Lower leg skin (tissue), 4 donors: ENCODE results near the gene WWC1. TPM values are rescaled to one million over a fixed set of nuclear protein-coding genes. Genes with fewer than 3 reads are reported as not detected.

Experiments used
- DNase-seq, 2 donors: peaks; one replicate each; pipeline ENCODE4 v3.0.0-alpha.2; 2019; ENCODE audit warnings: low spot score in 2 of 2
- H3K4me3 ChIP-seq: fragments of 200-600 bp; sonication (generic); 2 replicates; pipeline ENCODE4 v1.5.1; 2017; ENCODE audit warnings: mild to moderate bottlenecking, low read depth; ENCODE audit not compliant: poor library complexity, severe bottlenecking
- POLR2A ChIP-seq, 2 donors: fragments of 450-650 bp; IDR thresholded peaks; one replicate each; pipeline ENCODE4 v1.6.1; 2016 to 2017; ENCODE audit warnings: antibody characterized with exemption in 2 of 2, mild to moderate bottlenecking in 1 of 2, moderate library complexity in 1 of 2
- WGBS, 2 donors: methylation state at CpG; one replicate each; pipeline ENCODE4 v1.1.5; 2018; 5-methylcytosine and 5-hydroxymethylcytosine counted together
- intact Hi-C: fragments of 100-400 bp; cut with DNase I; formaldehyde crosslinking; loops from one replicate; pipeline ENCODE4 v1.15.0; 2023; ENCODE audit warnings: low total_unique reads
- total RNA-seq, 4 donors: library from RNA; depleted of rRNA; stranded (reverse); fragments of >200 nt; gene quantifications; one replicate each; pipeline ENCODE4 v1.1.0, GENCODE V29; 2016
- TF ChIP-seq, protein P1 (sequence below), 3 donors: fragments of 450-650 bp; IDR thresholded peaks; one replicate each; pipeline ENCODE4 v1.5.1; 2016; ENCODE audit warnings: antibody characterized with exemption in 3 of 3, mild to moderate bottlenecking in 3 of 3, moderate library complexity in 2 of 3

The WWC1 gene
- total RNA-seq, 4 donors from 2014 or later: 23.5 to 57.0 (median 30.0) TPM

DNA sequence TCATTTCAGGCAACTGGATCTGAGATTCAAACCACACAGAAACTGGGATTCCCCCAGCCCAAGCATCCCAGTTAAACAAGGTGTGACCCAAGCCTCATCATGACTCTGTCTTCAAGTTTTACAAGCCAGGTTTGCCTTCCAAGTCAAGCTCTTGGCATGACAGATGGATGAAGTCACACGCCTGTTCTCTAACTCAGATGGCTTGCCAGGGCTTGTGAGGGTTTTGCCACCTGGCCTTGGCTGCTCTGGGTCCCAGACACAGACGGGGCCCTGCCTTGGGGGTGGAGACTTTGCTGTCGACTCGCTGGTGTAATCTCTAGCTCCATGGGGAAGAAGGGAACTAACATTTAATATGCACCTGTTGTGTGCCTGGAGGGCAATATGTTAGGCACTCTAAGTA, 99.0 kb downstream of the WWC1 start:
- intact Hi-C loops: no loop called here
- H3K4me3 ChIP-seq: no peak overlapping the region
- DNase-seq: peak in 1 of 2 donors; percentile 50
- no peak for TF ChIP-seq POLR2A (IDR thresholded peaks at IDR 0.05)
- TF ChIP-seq, protein P1, sequence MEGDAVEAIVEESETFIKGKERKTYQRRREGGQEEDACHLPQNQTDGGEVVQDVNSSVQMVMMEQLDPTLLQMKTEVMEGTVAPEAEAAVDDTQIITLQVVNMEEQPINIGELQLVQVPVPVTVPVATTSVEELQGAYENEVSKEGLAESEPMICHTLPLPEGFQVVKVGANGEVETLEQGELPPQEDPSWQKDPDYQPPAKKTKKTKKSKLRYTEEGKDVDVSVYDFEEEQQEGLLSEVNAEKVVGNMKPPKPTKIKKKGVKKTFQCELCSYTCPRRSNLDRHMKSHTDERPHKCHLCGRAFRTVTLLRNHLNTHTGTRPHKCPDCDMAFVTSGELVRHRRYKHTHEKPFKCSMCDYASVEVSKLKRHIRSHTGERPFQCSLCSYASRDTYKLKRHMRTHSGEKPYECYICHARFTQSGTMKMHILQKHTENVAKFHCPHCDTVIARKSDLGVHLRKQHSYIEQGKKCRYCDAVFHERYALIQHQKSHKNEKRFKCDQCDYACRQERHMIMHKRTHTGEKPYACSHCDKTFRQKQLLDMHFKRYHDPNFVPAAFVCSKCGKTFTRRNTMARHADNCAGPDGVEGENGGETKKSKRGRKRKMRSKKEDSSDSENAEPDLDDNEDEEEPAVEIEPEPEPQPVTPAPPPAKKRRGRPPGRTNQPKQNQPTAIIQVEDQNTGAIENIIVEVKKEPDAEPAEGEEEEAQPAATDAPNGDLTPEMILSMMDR (IDR thresholded peaks at IDR 0.05): no peak
- WGBS, 2 donors: 52 to 59% methylated on average over 4 of the region's 4 CpGs

DNA sequence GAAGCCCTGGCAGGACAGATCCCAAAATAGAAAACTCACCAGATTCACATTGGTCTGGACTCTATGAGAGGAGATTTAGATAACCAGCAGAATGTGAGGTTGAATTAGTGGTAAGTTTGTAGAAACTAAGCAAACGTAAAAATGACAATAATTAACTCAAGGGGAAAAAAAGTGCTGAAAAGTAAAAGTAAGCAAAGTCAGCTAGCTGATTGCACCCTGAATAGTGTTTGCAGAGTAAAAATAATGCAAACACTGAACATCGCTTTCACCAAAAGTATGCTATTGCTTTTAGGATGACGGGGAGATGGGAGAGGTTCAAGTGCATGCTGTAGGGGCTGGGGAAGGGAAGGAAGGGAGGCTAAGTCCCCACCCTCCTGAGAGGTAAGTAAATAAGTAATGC, 102.3 kb downstream of the WWC1 start:
- WGBS, 2 donors: 83 to 95% methylated on average over 3 of the region's 3 CpGs
- intact Hi-C loops: no loop called here
- no peak for TF ChIP-seq POLR2A (IDR thresholded peaks at IDR 0.05)
- TF ChIP-seq, protein P1 (IDR thresholded peaks at IDR 0.05): no peak
- no peak overlapping the region for H3K4me3 ChIP-seq
- DNase-seq: no peak

DNA sequence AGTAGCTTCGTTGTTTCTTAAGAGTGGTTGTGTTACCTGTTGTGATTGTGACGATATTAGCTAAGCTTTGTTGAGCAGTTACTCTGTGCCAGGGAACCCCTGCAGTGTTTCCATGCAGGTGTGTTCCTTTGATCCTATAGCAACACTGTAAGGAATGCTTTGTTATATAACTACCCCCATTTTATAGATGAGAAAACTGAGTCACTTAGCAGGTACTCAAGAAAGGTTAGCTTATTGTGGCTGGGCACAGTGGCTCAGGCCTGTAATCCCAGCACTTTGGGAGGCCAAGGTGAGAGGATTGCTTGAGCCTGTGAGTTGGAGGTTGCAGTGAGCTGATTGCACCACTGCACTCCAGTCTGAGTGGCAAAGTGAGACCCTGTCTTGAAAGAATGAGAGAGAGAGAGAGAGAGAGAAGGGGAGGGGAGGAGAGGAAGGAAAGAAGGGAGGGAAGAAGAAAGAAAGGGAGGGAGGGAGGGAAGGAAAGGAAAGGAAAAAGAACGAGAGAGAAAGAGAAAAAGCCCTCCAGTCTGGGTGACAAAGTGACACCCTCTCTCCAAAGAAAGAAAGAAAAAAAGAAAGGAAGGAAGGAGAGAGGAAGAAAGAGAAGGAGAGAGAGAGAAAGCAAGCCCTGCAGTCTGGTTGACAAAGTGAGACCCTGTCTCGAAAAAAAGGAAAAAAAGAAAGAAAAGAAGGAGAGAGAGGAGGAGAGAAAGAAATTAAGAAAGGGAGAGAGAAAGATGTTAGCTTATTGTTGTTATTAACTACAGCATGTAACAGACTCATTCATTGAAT, 109.2 kb downstream of the WWC1 start:
- no peak for DNase-seq
- intact Hi-C loops: no loop called here
- H3K4me3 ChIP-seq: no peak overlapping the region
- TF ChIP-seq POLR2A (IDR thresholded peaks at IDR 0.05): no peak
- TF ChIP-seq, protein P1 (IDR thresholded peaks at IDR 0.05): no peak
- WGBS, 2 donors: 83 to 86% methylated on average over 4 of the region's 4 CpGs

DNA sequence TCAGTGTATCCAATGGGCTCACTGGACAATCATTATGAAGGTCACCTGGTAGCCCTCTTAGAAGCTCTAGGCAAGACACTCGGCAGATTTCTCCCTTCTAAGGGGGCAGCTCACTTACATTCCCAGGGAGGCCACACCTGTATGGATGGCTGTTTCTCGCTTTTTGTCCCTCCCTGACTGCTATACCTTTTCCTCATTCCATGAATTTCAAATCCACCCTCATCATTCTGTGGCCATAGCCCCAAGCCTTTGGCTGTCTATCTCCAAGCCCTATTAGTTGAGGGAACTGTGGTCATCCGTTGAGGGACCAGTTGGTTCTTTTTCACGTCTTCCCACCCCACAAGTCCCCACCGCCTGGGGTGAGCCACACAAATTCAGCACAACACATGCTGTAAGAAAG, 109.8 kb downstream of the WWC1 start:
- WGBS, 2 donors: 64 to 77% methylated on average over 5 of the region's 5 CpGs
- intact Hi-C loops: no loop called here
- TF ChIP-seq POLR2A (IDR thresholded peaks at IDR 0.05): no peak
- TF ChIP-seq, protein P1 (IDR thresholded peaks at IDR 0.05): no peak
- no peak for DNase-seq
- H3K4me3 ChIP-seq: no peak overlapping the region

DNA sequence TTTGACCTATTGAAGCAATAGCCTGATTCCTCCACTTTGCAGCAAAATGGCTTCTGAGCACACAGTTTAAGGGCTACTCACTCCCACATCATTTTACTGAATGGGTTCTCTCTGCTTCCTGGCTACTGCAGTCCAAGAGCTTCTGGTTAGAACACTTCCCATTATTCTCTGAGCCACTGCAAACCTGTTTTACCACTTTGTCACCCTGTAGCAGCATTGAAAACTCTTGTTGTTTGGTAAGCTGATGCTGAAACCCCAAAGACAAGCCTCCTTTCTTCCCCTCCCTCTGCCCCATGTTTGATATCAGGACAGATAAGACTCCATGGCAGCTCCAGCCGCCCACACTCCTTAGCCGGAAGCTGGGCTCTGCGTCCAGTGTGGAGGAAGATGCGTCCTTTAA, 110.4 kb downstream of the WWC1 start:
- DNase-seq: no peak
- TF ChIP-seq, protein P1 (IDR thresholded peaks at IDR 0.05): no peak
- no peak for TF ChIP-seq POLR2A (IDR thresholded peaks at IDR 0.05)
- H3K4me3 ChIP-seq: no peak overlapping the region
- intact Hi-C loops: no loop called here
- WGBS, 2 donors: 66 to 85% methylated on average over 4 of the region's 4 CpGs

DNA sequence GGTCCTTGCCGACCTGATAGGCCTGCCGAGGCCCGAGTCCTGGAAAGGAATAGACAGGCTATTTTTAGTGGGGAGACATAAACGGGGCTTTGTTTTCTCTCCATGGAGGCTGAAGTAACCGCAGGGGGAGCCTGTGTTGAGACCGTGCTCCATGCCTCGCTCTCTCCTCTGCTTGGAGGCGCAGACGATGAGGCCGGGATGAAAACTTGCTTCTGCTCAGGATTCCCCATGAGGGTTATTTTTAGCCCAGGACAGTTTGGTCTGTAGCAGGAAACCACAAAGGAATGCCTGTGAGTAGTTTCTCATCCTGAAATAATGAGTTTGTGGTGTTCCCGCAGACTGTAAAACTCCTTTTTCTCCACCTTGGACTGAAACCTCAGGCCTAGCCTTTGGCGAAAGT, 112.9 kb downstream of the WWC1 start:
- TF ChIP-seq, protein P1 (IDR thresholded peaks at IDR 0.05): no peak
- no peak for TF ChIP-seq POLR2A (IDR thresholded peaks at IDR 0.05)
- 58 to 64% methylated on average over 12 of the region's 12 CpGs for WGBS, 2 donors
- DNase-seq: no peak
- no peak overlapping the region for H3K4me3 ChIP-seq
- intact Hi-C loops: no loop called here
